ENCODE data around the gene PDLIM3. TPM values are rescaled to one million over a fixed set of nuclear protein-coding genes. Genes with fewer than 3 reads are reported as not detected.

PDLIM3 gene
- total and polyA plus RNA-seq, 2 of the 13 experiments (the other 11 are each of a cell fraction or from before 2014, with no cell fraction given) = 5.9 to 14.0 TPM

DNA sequence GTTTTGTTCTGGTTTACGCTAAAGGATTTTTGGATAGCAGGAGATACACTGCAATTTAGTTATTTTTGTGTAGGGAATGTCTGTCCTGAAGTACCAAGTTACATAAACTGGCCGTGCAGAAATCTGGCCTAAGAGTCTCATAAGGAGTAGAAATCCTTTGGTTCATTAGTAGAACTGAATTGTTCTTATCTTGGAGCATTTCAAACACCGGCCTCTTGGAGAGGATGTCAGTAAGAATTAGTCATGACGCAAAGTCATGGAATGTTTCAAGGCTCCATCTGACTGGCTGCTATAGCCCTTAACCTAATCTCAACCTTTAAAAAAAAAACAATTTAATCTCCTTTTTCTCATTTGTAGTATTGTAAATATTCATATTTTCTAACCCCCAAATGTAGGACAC, 15.2 kb downstream of the PDLIM3 start:
- H4K20me1 ChIP-seq (ENCODE audit: insufficient read depth, low read length) = no peaks in the 10 kb centered on the region
- H3K27ac ChIP-seq (ENCODE audit: extremely low read length, insufficient read depth, low read length) = no peak overlapping the region
- FAIRE-seq (no peak), DNase-seq (ENCODE audit: low spot score) (no peak), ATAC-seq (no peak)
- POLR2A ChIA-PET = no interaction called here
- H3K4me1 ChIP-seq (ENCODE audit: insufficient read depth, low read length) = no peaks in the 10 kb centered on the region
- TF ChIP-seq ZNF816 (CRISPR knock-in tag; IDR thresholded peaks at IDR 0.05; ENCODE audit: borderline replicate concordance) (no peak), HOXA9 (CRISPR knock-in tag; IDR thresholded peaks at IDR 0.05; ENCODE audit: borderline replicate concordance) (no peak), ZNF615 (CRISPR knock-in tag; IDR thresholded peaks at IDR 0.05; ENCODE audit: borderline replicate concordance) (no peak), ZFP36 (IDR thresholded peaks at IDR 0.05; ENCODE audit: borderline replicate concordance, low read depth, low read length, partially characterized antibody) (no peak)
- TF ChIP-seq, protein P1, sequence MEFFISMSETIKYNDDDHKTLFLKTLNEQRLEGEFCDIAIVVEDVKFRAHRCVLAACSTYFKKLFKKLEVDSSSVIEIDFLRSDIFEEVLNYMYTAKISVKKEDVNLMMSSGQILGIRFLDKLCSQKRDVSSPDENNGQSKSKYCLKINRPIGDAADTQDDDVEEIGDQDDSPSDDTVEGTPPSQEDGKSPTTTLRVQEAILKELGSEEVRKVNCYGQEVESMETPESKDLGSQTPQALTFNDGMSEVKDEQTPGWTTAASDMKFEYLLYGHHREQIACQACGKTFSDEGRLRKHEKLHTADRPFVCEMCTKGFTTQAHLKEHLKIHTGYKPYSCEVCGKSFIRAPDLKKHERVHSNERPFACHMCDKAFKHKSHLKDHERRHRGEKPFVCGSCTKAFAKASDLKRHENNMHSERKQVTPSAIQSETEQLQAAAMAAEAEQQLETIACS (CRISPR knock-in tag; IDR thresholded peaks at IDR 0.05) = no peak
- H3K36me3 ChIP-seq (replicated peaks in 1 of 2; ENCODE audit: control insufficient read depth in 1 of 2, insufficient read depth in 2 of 2, low read length in 2 of 2) = 0 out of 5 replicates have a peak, but pooled peaks cover 0 to 4% of the 10 kb centered on the region in 2 experiments
- H3K9ac ChIP-seq (ENCODE audit: insufficient read depth, low read depth, low read length) = no peak overlapping the region
- H3K79me2 ChIP-seq (ENCODE audit: insufficient read depth, low read length) = no peaks in the 10 kb centered on the region
- intact Hi-C loops (cut with micrococcal nuclease; ENCODE audit: unreplicated experiment) (no loop called here), in situ Hi-C loops (cut with HindIII; ENCODE audit: extremely low pct_ligation_motif_present, low pct_unique_long_range_greater_than_20kb) (no loop called here)
- no peak overlapping the region for H2AFZ ChIP-seq (ENCODE audit: low read length)
- no peak overlapping the region for H3K4me3 ChIP-seq (replicated peaks in 1 of 3; ENCODE audit: insufficient read depth in 1 of 3, low read depth in 2 of 3, low read length in 3 of 3)
- no peaks in the 10 kb centered on the region; a peak in 1 of 5 replicates for H3K27me3 ChIP-seq (ENCODE audit: control insufficient read depth in 1 of 2, insufficient read depth in 2 of 2, low read length in 2 of 2)
- H3K9me3 ChIP-seq (ENCODE audit: low read length) = no peaks in the 10 kb centered on the region
- no TSS peak for BruUV-seq (replicated peaks)
- 81% methylated on average over 4 of the region's 4 CpGs for WGBS (ENCODE audit: low lambda C conversion rate)
- H3K4me2 ChIP-seq (ENCODE audit: low read depth, low read length) = no peak overlapping the region
- CTCF ChIA-PET (ENCODE audit: low intra/inter-chr PET ratio, low total read pairs) = no interaction called here

DNA sequence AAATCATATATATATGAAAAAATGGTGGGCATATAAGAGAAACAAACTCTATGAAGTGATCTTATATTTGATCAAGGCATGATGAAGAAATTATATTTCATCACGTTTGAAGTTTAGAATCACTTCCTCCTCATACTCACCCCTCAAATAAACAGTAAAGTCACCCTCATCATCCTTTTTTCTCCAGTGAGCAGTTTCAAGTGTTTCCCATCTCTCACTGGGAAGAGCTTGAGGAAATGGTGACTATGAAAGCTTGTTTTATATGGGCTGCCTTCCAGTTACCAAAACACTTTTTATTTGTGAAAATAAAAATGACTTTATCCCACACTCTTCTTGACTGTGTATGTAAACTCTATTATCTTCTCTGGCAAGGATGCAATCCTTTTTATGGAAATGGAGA, 16.8 kb downstream of the PDLIM3 start:
- H3K9ac ChIP-seq (ENCODE audit: insufficient read depth, low read depth, low read length) = no peak overlapping the region
- no TSS peak for BruUV-seq (replicated peaks)
- H3K4me3 ChIP-seq (replicated peaks in 1 of 3; ENCODE audit: insufficient read depth in 1 of 3, low read depth in 2 of 3, low read length in 3 of 3) = no peak overlapping the region
- no peaks in the 10 kb centered on the region for H3K9me3 ChIP-seq (ENCODE audit: low read length)
- H3K79me2 ChIP-seq (ENCODE audit: insufficient read depth, low read length) = no peaks in the 10 kb centered on the region
- FAIRE-seq = no peak
- ChIA-PET POLR2A (no interaction called here), CTCF (ENCODE audit: low intra/inter-chr PET ratio, low total read pairs) (no interaction called here)
- ATAC-seq = no peak
- H2AFZ ChIP-seq (ENCODE audit: low read length) = no peak overlapping the region
- no peak overlapping the region for H3K27ac ChIP-seq (ENCODE audit: extremely low read length, insufficient read depth, low read length)
- H3K36me3 ChIP-seq (replicated peaks in 1 of 2; ENCODE audit: control insufficient read depth in 1 of 2, insufficient read depth in 2 of 2, low read length in 2 of 2) = no peaks in the 10 kb centered on the region
- no peak overlapping the region for H3K4me2 ChIP-seq (ENCODE audit: low read depth, low read length)
- 42% methylated on average over 1 of the region's 1 CpG for WGBS (ENCODE audit: low lambda C conversion rate)
- peaks cover 13% of the 10 kb centered on the region for H3K4me1 ChIP-seq (ENCODE audit: insufficient read depth, low read length)
- no peaks in the 10 kb centered on the region for H4K20me1 ChIP-seq (ENCODE audit: insufficient read depth, low read length)
- intact Hi-C loops (cut with micrococcal nuclease; ENCODE audit: unreplicated experiment) = no loop called here
- DNase-seq (ENCODE audit: low spot score) = no peak
- no peaks in the 10 kb centered on the region; a peak in 1 of 5 replicates for H3K27me3 ChIP-seq (ENCODE audit: control insufficient read depth in 1 of 2, insufficient read depth in 2 of 2, low read length in 2 of 2)
- in situ Hi-C loops (cut with HindIII; ENCODE audit: extremely low pct_ligation_motif_present, low pct_unique_long_range_greater_than_20kb) = loop anchor here (10.0 kb wide), 1 partner anchor 76 kb away; no protein-coding TSS in a partner anchor
- TF ChIP-seq ZNF484 (CRISPR knock-in tag; IDR thresholded peaks at IDR 0.05; ENCODE audit: borderline replicate concordance, low read depth) (no peak), EED (CRISPR knock-in tag; IDR thresholded peaks at IDR 0.05) (no peak), ZNF331 (CRISPR knock-in tag; IDR thresholded peaks at IDR 0.05) (no peak), XBP1 (CRISPR knock-in tag; IDR thresholded peaks at IDR 0.05) (no peak), FOXP1 (IDR thresholded peaks at IDR 0.05) (no peak), FOXP1 (CRISPR knock-in tag; IDR thresholded peaks at IDR 0.05) (no peak), MTA1 (CRISPR knock-in tag; IDR thresholded peaks at IDR 0.05; ENCODE audit: borderline replicate concordance) (no peak), NKX3-1 (CRISPR knock-in tag; IDR thresholded peaks at IDR 0.05) (no peak), ZNF430 (CRISPR knock-in tag; IDR thresholded peaks at IDR 0.05) (no peak)
- TF ChIP-seq, protein P2, sequence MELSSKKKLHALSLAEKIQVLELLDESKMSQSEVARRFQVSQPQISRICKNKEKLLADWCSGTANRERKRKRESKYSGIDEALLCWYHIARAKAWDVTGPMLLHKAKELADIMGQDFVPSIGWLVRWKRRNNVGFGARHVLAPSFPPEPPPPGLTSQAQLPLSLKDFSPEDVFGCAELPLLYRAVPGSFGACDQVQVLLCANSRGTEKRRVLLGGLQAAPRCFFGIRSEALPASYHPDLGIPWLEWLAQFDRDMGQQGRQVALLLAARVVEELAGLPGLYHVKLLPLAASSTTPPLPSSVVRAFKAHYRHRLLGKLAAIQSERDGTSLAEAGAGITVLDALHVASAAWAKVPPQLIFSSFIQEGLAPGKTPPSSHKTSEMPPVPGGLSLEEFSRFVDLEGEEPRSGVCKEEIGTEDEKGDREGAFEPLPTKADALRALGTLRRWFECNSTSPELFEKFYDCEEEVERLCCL (CRISPR knock-in tag; IDR thresholded peaks at IDR 0.05; ENCODE audit: borderline replicate concordance) = no peak
- TF ChIP-seq, protein P3, sequence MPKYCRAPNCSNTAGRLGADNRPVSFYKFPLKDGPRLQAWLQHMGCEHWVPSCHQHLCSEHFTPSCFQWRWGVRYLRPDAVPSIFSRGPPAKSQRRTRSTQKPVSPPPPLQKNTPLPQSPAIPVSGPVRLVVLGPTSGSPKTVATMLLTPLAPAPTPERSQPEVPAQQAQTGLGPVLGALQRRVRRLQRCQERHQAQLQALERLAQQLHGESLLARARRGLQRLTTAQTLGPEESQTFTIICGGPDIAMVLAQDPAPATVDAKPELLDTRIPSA (CRISPR knock-in tag; IDR thresholded peaks at IDR 0.05; ENCODE audit: borderline replicate concordance) = no peak
